HG02623 (cell line): ENCODE results near the gene MRPL33.

ENCODE experiments used
- ATAC-seq: cut with Tn5 transposase; IDR thresholded peaks from one replicate; pipeline ENCODE4 v1.9.1; 2021; ENCODE audit warnings: moderate library complexity; ENCODE audit not compliant: unreplicated experiment

Gene MRPL33

DNA sequence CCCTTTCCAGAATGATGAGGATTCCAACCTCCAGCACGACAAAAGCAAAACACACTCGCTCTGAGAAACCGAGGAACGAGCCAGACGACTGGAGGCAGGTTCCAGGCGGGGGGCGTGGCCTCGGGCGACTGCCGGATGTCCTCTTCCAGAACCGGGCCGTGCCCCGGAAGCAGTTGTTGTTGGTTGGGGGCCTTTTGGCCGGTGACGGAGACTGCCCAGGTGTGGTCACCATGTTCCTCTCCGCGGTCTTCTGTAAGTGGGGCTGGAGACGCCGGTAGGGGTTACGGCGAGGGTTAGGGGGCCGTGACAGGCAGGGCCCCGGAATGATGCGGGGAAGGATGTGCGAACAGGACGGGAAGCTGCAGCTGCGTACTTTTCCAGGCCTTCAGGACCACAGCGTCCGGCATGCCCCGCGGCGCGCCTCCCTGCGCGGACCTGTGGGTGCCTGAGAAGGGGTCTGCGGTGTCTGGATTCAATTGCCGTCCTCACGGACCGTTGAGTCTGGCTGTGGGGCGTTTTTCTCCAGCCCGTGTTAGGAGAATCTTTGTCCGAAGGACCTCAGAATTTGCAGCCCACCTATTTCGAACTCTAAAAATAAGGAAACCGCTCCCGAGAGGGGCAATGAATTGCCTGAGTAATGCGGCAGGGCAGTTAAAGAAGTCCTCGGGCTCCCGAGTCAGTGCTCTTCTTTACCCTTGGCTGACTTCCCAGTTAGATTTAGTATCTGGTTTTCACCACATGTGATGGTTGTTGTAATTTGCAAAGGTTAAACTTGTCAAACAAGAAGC, at the start of gene MRPL33:
Gene MRPL33, plus strand, starts transcription at position 172 of the 788 bp plus-strand sequence. Its CDS starts 59 bp downstream, at position 231.
- ATAC-seq: peak; percentile 94

DNA sequence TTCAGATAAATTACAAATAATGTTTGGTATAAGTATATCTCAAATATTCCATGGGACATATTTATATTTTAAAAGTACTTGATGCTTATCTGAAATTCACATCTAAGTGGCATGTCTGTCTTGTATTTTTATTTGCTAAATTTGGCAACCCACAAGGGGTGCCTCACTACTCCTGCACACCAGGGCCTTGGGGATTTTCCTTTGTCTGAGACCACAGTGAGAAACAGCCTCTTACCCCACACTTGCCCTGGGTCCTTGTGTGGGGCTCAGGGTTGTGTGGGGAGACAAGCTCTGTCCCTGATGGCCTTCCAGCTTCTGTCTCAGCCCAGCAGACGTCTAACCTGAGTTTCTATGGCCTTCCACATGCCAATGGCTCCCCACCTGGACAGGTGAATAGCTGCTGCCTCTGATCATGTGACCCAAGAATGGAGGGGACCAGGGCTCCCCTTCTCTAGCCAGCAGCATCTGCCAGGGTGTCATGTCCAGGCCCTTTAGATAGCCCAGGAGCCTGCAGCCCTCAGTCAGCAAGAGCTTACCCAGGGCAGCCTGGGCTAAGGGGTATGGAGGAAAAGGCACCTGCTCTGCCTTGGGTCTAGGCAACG, 49.5 kb upstream of the MRPL33 start:
- no peak for ATAC-seq

- no peak for ATAC-seq
Measured at GRCh38 chr2:27723372-27724144, 48.0 kb upstream of the MRPL33 start.

GRCh38 chr2:27724191-27724590, 47.3 kb upstream of the MRPL33 start:
- ATAC-seq: no peak

DNA sequence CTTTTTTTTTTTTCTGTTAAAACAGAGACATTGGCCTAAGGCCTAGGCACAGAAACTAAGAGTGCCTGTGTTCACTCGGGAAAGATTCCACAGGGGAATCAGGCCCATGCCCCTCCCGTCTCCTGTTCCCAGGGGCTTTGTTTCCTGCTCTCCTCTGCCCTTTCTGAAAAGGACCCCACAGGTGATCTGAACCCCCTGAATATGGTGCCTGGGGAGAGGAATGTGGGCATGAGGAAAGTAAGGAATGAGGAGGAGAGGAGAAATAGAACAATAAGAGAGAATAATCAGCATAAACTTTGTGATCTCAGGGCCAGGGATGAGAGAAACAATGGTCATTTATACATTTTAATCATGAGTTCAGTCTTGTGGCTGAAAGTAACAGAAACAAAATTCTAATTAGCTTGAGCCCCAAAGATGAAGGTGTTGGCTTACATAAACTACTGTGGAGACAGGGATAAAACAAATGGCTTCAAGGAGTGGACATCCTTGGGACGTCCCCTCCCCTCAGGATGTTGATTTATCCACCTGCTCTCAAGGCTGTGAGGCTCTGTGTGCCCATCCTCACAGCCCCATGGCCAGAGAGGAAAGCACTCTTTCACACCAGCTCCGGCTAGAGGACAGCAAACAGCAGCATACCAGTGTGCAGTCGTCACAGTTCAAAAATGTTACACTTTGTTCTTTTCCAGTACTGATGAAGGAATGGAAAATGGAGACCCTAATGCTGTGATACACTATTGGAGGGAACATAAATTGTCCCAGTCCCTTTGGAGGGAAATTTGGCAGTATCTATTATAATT, 46.4 kb upstream of the MRPL33 start:
- ATAC-seq: no peak

GRCh38 chr2:27727257-27727656, 44.3 kb upstream of the MRPL33 start:
- no peak for ATAC-seq

DNA sequence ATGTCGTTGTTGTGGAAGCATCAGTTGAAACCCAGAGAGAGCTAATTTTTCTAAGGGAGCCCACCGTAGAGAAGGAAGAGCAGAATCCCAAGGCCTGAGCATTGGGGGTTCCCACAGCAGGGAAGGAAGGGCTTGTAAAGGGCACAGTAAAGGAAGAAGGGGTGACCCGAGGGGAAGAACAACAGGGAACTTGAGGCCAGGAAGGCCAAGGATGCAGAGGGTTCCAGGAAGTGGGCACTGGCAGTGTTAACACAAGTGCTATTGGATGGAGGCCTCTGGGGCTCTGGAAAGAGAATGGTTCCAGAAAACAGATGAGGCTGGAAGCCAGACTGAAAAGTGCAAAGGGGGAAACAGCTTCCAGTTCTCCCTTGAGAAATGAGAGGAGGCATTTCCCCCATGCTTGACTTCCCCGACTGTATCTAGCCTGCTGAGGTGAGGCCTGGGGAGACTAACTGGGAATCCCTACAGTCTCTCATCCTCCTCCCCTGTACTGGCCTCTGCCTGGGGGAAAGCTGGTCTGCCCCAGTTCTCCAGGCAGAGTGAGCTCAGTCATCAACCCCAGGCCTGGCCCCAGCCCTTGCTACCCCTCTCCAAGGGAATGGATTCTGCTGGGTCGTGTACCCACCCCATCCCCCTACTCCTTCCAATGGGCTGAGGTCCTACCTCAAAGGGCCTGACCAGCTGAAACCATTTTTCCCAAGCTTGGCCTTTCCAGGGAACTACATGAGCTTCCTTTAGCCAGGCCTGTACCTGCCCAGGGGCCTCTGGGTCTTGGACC, 43.2 kb upstream of the MRPL33 start:
- ATAC-seq: no peak

GRCh38 chr2:27729198-27729597, 42.3 kb upstream of the MRPL33 start:
- ATAC-seq: no peak

- no peak for ATAC-seq
Measured at GRCh38 chr2:27729614-27730013, 41.9 kb upstream of the MRPL33 start.

DNA sequence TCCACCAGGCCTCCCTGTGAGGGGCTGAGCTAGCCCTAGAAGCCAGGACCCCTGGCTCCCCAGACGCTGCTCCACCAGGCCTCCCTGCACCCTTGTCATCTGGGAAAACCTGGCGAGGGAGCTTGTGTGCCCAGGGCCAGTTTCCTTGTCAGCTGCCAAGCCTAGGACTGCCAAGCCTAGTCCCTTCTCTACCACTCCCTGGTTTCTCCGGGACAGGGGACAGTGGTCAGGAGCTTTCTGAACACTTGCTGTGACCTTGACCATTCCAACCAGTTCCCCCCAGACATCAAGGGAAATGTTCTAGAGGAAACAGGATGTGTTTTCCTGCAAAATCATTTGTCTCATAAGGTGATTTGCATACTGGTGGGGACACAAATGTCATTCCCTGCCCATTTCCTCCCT, 41.3 kb upstream of the MRPL33 start:
- ATAC-seq: no peak

DNA sequence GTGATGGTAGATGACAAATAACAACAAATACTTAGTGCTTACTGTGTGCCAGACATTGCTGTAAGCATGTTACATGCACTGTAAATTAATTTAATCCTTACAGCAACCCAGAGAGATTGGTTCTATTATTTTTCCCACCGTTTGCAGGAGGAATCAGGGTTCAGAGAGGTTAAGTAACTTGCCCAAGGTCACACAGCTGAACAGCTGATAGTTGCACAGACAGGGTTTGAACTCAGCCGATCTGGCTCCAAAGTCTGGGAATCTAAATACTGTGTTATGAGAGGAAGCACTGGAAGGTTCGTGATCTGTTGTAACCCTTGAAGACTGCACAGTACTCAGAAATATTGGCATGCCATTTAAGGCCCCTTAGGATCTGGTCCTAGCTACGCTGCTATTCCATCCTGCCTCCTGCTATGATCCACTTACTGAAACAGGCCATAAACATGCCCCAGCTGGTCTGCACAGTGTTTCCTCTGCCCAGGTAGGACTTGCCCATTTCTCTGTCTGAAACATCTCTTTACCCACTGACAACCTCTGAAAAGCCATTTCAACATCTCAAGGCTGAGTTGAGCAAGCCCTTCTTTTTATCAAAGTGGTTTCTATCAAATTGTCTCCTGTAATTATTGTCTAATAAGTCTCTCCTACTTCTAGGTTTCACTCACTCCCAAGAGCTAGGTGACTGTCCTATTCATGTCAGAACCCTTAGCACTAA, 40.4 kb upstream of the MRPL33 start:
- no peak for ATAC-seq

GRCh38 chr2:27734305-27734704, 37.2 kb upstream of the MRPL33 start:
- no peak for ATAC-seq

DNA sequence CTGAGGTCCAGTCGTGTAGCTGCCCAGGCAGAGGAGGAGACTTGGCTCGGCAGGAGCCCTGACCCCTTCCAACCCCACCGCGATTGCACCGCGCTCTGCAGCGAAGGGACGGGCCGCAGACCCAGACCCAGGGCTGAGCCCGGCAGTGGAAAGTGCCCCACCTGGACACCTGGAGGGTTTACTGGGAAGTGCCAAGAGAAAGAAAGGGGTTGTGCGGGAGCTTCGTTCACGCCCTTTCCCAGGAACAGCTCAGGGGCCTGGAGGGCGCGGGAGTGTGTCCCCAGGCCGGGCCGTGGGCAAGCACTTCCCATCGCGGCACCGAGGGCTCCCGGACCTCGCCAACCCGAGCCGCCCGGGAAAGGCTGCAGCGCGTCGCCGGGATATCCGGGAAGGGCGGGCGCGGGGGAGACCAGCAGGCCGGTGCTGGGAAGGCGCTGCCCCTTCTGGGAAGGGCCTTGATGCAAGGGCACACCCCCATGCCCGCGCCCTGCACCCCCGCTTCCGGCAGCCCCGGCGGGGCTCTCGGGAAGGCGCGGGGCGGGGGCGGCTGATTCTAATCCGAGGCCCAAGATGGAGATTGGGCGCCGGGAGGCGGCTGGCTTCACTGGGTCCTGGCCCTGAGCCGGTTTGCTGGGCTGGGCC, 36.1 kb upstream of the MRPL33 start:
- no peak for ATAC-seq

GRCh38 chr2:27736031-27736889, 35.3 kb upstream of the MRPL33 start:
- no peak for ATAC-seq

- no peak for ATAC-seq
Measured at GRCh38 chr2:27736890-27737204, 34.7 kb upstream of the MRPL33 start.

DNA sequence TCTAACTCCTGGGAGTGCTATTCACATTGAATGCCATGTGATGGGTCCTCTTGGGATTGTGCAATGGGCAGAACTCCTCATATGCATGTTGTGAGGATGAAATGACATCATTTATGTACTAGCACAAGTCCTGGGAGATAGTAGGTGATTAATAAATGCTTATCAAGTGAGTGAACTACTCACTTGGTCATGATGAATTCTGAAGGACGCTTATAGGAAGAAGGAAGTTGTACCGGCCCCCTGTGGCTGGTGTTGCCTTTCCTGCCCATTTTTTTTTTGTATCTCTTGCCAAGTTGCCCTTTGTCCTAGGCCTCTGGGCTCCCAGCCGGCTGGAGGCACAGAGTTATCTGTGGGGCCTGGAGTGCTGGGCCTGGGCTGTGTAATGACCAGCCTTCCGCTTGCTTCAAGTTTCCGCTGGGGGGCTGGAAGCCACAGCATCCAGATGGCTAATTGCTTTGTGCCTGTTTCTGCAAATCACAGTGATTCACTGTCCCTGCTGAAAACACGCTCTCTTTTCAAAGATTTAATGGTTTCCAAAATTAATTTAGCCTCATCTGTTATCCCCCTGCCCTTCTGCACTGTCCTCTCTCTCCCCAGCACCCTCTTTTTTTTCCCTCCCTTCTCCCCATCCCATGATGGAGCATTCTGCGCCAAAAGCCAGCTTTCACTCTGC, 33.7 kb upstream of the MRPL33 start:
- ATAC-seq: no peak

DNA sequence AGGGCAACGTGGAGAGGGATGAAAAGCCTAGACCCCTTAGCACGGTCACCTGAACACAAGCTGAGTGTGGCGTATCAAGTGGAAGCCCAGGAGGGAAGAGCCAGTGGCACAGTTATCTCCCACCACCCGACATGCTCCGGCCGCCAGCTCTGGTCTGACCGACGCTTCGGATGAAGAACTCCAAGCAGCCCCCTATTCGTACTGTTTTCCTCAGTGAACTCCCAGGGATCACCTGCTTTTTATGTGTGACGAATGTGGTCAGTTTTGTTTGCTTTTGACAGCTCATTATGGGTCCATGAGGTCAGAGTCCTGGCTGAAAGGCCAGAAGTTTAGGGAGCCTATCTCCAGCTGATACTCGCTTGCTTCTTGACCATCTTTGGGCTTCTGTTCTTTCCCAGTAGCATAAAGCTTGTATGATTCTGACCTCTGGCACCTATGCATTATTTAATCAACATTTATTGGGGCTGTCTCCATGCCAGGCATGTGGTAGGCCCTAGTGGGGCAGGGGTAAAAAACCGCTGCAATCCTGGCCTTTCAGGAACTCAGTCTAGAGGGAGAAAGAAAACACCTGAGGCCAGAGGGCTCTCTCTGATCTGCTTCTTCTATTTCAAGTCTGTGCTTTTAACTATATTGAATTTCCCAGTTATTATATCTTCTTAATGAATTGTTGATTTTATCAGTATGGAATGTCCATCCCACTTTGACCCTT, 33.0 kb upstream of the MRPL33 start:
- no peak for ATAC-seq
